HG03354 (cell line): ENCODE measurements around the gene GRID1.

Experiments
- ATAC-seq: cut with Tn5 transposase; IDR thresholded peaks from one replicate; pipeline ENCODE4 v1.9.1; 2021; ENCODE audit warnings: mild to moderate bottlenecking; ENCODE audit not compliant: unreplicated experiment, poor library complexity, severe bottlenecking

Gene GRID1

GRCh38 chr10:85922356-85923129 lies 444.1 kb downstream of the GRID1 start:
- no peak for ATAC-seq

- no peak for ATAC-seq
These were observed 444.8 kb downstream of the GRID1 start for GRCh38 chr10:85921789-85922188.

GRCh38 chr10:85920311-85920710 lies 446.3 kb downstream of the GRID1 start:
- no peak for ATAC-seq

DNA sequence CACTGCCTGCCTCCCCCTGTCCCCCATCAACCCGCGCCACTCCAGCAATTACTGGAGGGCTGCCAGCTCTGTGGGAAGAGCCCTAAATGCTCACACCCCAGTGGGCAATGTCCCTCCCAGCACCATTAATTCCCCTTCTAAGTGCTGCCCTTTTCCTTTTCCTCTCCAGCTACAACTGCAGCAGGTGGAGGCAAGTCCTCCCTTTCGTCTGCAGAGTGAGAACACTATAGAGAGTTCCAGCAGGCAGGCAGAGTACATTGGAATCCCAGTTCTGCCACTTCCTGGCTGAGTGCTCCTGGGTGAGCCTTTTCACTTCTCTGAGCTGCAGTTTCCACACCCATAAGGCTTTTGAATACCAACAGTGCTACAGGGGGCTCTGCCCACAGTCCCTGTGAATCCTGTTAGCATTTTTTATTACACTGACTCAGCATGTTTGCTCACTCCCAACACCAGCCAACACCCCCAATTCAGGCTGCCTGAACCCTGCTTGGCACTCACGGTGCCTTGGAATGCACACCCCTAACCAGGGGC lies 447.0 kb downstream of the GRID1 start:
- no peak for ATAC-seq

DNA sequence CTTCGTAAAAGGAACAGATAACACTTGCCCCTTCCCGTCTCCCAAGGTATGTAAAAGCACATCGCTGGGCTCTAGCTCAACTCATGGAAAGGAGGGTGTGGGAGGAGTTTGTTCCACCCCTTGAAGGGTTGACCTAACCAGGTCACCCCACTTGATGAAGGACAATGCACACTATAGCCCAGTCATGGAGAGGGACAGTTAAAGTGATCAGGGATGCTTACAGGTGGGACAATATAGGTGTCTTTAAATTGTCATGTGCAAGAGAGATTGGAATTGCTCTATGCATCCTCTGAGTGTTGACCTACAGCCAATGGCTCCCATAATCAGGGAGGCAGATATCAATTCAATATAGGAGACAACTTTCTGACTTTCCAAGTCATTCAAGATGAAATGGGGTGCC lies 448.2 kb downstream of the GRID1 start:
- ATAC-seq: no peak

DNA sequence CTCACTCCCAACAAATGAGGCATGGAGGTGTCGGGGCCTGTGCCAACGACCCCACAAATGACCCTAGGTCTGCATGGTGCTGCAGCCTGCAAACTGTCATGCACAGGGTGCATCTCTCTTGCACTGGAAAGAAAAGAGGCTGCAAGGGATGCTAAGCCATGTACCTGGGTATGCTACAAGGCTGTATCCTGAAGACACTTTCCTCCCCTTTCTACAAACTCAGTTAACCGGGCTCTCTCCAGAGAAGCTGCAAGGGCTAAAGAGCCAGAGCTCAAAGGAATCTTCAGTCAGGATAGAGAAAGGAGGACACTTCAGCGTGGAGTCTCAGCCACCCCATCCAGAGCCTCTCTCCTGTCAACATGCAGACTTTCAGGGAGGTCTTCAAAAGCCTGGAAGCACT lies 449.0 kb downstream of the GRID1 start:
- no peak for ATAC-seq

DNA sequence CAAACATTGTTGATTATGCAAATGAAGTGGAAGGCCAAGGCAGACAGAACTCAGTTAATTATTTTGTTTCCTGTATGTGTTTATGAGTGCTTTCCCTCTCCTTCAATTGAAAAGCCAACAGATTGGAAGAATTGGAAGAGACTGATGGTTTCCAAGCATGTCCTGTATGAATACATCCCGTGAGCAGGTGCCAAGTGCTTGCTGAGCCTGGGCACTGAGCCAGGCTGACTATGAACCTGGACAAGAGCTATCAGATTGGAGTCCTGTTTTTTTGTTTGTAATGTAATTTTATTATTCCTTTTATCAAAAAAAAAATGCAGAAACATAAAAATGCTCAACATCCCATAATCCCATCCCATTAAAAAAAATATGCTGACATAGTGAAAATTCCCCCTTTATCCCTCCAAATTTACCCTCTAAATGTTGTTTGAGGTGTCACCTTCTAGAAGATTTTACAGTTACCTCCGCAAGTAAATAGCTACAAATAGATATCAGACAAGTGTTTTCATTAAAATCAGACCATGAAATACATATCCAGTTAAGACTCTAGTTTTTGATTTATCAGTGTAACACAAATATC lies 449.5 kb downstream of the GRID1 start:
- ATAC-seq: no peak

GRCh38 chr10:85916286-85916685 lies 450.3 kb downstream of the GRID1 start:
- no peak for ATAC-seq

DNA sequence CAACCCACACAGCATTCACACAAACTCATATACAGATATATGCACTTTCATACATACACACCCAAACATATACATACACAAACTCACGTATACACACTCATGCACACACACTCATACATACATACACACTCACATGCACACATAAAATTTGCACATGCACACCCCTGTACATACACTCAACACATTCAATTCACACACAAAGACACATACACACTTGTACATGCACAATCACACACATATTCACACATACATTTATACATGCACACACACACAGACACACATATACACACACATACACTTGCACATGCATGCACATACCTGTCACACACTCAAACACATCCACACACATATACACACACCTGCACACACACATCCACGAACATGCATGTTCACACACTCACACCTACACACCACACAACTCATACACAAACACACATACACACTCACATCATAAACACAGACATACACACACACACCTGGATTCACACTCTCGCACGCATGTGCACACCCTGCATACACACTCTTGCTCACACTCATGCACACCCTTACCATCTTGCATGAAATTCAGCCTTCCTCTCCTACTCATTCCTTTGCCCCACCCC lies 451.2 kb downstream of the GRID1 start:
- no peak for ATAC-seq

DNA sequence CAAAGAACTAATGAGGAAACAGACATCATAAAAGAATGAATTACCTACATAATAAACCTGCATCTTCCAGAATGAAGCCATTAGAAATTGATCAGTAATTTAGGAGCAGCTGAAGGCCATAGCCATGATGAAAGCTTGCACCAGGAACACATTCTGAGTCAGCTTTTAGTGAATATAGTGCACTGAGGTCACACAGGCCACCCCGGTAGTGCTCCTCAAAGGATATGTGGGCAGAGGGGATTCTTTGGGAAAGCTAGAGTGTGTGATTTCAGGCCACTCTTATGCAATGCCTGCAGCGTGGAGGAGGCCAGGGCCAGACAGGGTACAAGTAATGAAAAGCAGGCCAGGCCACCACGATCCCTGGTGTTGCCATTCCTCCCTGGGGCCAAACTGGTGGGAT lies 451.9 kb downstream of the GRID1 start:
- ATAC-seq: no peak

- ATAC-seq: no peak
These were observed 458.1 kb downstream of the GRID1 start for GRCh38 chr10:85908462-85908861.

DNA sequence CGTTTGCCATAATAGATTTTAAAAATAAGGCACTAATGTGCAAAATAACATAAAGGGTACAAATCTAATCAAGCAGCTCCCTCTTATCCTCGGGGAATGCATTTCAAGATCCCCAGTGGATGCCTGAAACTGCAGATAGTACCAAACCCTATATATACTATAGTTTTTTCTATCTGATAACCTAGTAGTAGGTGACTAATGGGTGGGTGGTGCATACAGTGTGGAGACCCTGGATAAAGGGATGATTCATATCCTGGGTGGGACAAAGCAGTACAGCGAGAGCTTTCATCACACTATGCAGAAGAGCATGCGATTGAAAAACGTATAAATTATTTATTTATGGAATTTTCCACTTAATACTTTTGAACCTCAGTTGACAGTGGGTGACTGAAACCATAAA lies 464.5 kb downstream of the GRID1 start:
- no peak for ATAC-seq

GRCh38 chr10:85901599-85901998 lies 465.0 kb downstream of the GRID1 start:
- no peak for ATAC-seq

DNA sequence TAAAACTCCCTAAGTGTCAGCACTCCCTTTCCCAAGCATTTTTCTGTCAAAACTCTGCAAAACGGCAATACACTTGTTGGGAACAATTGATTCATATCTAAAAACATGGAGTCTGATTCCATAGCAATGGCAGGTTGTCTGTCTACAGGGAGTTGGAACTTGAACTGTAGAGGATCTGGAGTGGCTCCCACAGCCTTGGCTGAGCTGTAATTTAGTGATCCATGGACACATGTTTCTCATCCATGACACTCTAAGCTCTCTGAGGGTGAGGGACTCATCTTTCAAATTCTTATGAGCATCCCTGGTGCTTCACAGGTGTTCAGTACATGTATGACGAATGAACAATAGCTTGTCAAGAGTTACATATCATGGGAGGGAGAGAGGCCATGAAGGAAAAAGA lies 466.1 kb downstream of the GRID1 start:
- ATAC-seq: no peak

GRCh38 chr10:85900061-85900460 lies 466.5 kb downstream of the GRID1 start:
- no peak for ATAC-seq

- no peak for ATAC-seq
These were observed 475.1 kb downstream of the GRID1 start for GRCh38 chr10:85891472-85891871.

- ATAC-seq: no peak
These were observed 478.0 kb downstream of the GRID1 start for GRCh38 chr10:85888559-85888958.

DNA sequence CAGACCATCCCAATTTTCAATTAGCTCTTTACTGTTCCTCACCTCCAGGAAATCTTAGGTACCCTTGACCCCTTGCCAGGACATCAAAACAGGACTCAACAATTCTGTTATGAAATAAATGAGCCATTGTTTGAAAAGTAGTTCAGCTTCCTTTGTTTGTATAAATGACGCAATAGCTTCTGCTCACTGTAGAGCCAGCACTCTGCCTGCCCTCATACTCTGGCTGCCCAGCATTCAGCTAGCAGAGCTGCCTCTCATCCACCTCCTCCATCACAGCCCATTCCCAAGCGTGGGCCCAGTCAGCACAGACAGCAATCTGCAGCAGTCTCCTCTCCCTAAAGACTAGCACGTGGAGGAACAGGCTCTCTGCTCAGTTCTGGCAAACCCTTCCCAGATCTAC lies 478.6 kb downstream of the GRID1 start:
- no peak for ATAC-seq

- ATAC-seq: no peak
These were observed 492.4 kb downstream of the GRID1 start for GRCh38 chr10:85874208-85874607.

- ATAC-seq: no peak
These were observed 493.5 kb downstream of the GRID1 start for GRCh38 chr10:85873063-85873462.
